ENCODE results near the gene ZNF358.

The ZNF358 gene

DNA sequence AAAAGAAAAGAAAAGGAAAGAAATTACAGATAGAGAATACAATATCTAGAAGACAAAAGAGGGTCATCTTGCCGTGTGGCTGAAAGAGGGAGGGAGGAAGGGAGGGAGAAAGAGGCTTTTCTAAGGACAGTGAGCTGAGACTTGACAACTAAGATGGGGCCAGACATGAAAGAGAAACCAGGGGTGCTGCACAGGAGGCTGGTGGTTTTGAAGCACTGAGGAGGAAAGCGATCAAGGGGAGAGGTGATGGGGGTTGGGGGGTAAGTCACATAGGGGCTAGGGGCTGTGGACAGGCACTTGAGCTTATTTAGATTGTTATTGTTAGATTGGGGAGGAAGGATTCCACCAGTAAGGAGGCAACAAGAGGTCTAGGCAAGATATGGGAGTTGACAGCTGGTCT lies 36.9 kb downstream of the ZNF358 start:
- DNase-seq (ENCODE audit: insufficient read length, low spot score) (no peak), FAIRE-seq (no peak)
- TF ChIP-seq, protein P1, sequence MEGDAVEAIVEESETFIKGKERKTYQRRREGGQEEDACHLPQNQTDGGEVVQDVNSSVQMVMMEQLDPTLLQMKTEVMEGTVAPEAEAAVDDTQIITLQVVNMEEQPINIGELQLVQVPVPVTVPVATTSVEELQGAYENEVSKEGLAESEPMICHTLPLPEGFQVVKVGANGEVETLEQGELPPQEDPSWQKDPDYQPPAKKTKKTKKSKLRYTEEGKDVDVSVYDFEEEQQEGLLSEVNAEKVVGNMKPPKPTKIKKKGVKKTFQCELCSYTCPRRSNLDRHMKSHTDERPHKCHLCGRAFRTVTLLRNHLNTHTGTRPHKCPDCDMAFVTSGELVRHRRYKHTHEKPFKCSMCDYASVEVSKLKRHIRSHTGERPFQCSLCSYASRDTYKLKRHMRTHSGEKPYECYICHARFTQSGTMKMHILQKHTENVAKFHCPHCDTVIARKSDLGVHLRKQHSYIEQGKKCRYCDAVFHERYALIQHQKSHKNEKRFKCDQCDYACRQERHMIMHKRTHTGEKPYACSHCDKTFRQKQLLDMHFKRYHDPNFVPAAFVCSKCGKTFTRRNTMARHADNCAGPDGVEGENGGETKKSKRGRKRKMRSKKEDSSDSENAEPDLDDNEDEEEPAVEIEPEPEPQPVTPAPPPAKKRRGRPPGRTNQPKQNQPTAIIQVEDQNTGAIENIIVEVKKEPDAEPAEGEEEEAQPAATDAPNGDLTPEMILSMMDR (IDR thresholded peaks at IDR 0.05; ENCODE audit: insufficient read depth, missing control alignments), result no peak

GRCh38 chr19:7554565-7554964 lies 38.7 kb downstream of the ZNF358 start:
- TF ChIP-seq, protein P1 (IDR thresholded peaks at IDR 0.05; ENCODE audit: insufficient read depth, missing control alignments), result no peak
- DNase-seq (ENCODE audit: insufficient read length, low spot score) (no peak), FAIRE-seq (no peak)

GRCh38 chr19:7554990-7555864 lies 39.3 kb downstream of the ZNF358 start:
- FAIRE-seq (no peak), DNase-seq (ENCODE audit: insufficient read length, low spot score) (no peak)
- TF ChIP-seq, protein P1 (IDR thresholded peaks at IDR 0.05; ENCODE audit: insufficient read depth, missing control alignments), result no peak

- DNase-seq (ENCODE audit: insufficient read length, low spot score) (no peak), FAIRE-seq (no peak)
- TF ChIP-seq, protein P1 (IDR thresholded peaks at IDR 0.05; ENCODE audit: insufficient read depth, missing control alignments), result no peak
These were observed 40.9 kb downstream of the ZNF358 start for GRCh38 chr19:7556696-7557315.

DNA sequence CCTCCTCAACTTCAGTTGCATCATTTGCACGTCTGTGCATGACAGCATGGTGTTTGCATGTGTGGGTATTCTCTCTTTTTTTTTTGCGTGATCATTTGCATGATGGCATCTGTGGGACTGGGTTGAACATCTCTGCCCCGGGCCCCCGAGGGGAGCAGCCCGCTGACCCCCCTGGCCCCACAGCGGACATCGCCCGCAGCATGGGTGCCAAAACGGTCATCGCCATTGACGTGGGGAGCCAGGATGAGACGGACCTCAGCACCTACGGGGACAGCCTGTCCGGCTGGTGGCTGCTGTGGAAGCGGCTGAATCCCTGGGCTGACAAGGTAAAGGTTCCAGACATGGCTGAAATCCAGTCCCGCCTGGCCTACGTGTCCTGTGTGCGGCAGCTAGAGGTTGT lies 42.8 kb downstream of the ZNF358 start:
- no peak for FAIRE-seq
- no peak for DNase-seq (ENCODE audit: insufficient read length, low spot score)
- TF ChIP-seq, protein P1 (IDR thresholded peaks at IDR 0.05; ENCODE audit: insufficient read depth, missing control alignments), result no peak

- DNase-seq (ENCODE audit: insufficient read length, low spot score) (no peak), FAIRE-seq (no peak)
- TF ChIP-seq, protein P1 (IDR thresholded peaks at IDR 0.05; ENCODE audit: insufficient read depth, missing control alignments), result no peak
These were observed 43.2 kb downstream of the ZNF358 start for GRCh38 chr19:7559102-7559501.

- FAIRE-seq (no peak), DNase-seq (ENCODE audit: insufficient read length, low spot score) (no peak)
- TF ChIP-seq, protein P1 (IDR thresholded peaks at IDR 0.05; ENCODE audit: insufficient read depth, missing control alignments), result no peak
These were observed 44.4 kb downstream of the ZNF358 start for GRCh38 chr19:7560255-7560654.

All from D721Med (cell line).